ENCODE data around the gene TRAK2. TPM values are rescaled to one million over a fixed set of nuclear protein-coding genes. Genes with fewer than 3 reads are reported as not detected.

The TRAK2 gene
- total and polyA plus RNA-seq, 9 of the 15 experiments (the other 6 are each of a cell fraction or from before 2014, with no cell fraction given): 3.4 to 10.4 (median 7.3) TPM

- TF ChIP-seq, protein P1, sequence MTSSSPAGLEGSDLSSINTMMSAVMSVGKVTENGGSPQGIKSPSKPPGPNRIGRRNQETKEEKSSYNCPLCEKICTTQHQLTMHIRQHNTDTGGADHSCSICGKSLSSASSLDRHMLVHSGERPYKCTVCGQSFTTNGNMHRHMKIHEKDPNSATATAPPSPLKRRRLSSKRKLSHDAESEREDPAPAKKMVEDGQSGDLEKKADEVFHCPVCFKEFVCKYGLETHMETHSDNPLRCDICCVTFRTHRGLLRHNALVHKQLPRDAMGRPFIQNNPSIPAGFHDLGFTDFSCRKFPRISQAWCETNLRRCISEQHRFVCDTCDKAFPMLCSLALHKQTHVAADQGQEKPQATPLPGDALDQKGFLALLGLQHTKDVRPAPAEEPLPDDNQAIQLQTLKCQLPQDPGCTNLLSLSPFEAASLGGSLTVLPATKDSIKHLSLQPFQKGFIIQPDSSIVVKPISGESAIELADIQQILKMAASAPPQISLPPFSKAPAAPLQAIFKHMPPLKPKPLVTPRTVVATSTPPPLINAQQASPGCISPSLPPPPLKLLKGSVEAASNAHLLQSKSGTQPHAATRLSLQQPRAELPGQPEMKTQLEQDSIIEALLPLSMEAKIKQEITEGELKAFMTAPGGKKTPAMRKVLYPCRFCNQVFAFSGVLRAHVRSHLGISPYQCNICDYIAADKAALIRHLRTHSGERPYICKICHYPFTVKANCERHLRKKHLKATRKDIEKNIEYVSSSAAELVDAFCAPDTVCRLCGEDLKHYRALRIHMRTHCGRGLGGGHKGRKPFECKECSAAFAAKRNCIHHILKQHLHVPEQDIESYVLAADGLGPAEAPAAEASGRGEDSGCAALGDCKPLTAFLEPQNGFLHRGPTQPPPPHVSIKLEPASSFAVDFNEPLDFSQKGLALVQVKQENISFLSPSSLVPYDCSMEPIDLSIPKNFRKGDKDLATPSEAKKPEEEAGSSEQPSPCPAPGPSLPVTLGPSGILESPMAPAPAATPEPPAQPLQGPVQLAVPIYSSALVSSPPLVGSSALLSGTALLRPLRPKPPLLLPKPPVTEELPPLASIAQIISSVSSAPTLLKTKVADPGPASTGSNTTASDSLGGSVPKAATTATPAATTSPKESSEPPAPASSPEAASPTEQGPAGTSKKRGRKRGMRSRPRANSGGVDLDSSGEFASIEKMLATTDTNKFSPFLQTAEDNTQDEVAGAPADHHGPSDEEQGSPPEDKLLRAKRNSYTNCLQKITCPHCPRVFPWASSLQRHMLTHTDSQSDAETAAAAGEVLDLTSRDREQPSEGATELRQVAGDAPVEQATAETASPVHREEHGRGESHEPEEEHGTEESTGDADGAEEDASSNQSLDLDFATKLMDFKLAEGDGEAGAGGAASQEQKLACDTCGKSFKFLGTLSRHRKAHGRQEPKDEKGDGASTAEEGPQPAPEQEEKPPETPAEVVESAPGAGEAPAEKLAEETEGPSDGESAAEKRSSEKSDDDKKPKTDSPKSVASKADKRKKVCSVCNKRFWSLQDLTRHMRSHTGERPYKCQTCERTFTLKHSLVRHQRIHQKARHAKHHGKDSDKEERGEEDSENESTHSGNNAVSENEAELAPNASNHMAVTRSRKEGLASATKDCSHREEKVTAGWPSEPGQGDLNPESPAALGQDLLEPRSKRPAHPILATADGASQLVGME (CRISPR knock-in tag; IDR thresholded peaks at IDR 0.05): no peak
- TF ChIP-seq ZNF124 (CRISPR knock-in tag; IDR thresholded peaks at IDR 0.05) (no peak), NCOA4 (IDR thresholded peaks at IDR 0.05; ENCODE audit: partially characterized antibody) (no peak), AFF1 (IDR thresholded peaks at IDR 0.05; ENCODE audit: low read depth in 1 of 2, partially characterized antibody in 2 of 2) (no peak), ZNF589 (CRISPR knock-in tag; IDR thresholded peaks at IDR 0.05; ENCODE audit: low read depth) (0 out of 2 replicates have a peak, but pooled peaks have one; percentile 31), POLR2A (conservative IDR thresholded peaks at IDR 0.05) (no peak), FOXA3 (CRISPR knock-in tag; conservative IDR thresholded peaks at IDR 0.05 in 1 of 2, IDR thresholded peaks at IDR 0.05 in 1 of 2) (no peak), FOXA1 (IDR thresholded peaks at IDR 0.05; ENCODE audit: borderline replicate concordance) (no peak), XRCC4 (IDR thresholded peaks at IDR 0.05; ENCODE audit: extremely low read depth, insufficient read depth, insufficient read length) (no peak), GTF2A2 (tag; IDR thresholded peaks at IDR 0.05) (no peak), SREBF2 (CRISPR knock-in tag; IDR thresholded peaks at IDR 0.05) (no peak), EHMT2 (IDR thresholded peaks at IDR 0.05) (no peak)
- TF ChIP-seq, protein P2, sequence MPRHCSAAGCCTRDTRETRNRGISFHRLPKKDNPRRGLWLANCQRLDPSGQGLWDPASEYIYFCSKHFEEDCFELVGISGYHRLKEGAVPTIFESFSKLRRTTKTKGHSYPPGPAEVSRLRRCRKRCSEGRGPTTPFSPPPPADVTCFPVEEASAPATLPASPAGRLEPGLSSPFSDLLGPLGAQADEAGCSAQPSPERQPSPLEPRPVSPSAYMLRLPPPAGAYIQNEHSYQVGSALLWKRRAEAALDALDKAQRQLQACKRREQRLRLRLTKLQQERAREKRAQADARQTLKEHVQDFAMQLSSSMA (CRISPR knock-in tag; IDR thresholded peaks at IDR 0.05): no peak
- TF ChIP-seq, protein P3, sequence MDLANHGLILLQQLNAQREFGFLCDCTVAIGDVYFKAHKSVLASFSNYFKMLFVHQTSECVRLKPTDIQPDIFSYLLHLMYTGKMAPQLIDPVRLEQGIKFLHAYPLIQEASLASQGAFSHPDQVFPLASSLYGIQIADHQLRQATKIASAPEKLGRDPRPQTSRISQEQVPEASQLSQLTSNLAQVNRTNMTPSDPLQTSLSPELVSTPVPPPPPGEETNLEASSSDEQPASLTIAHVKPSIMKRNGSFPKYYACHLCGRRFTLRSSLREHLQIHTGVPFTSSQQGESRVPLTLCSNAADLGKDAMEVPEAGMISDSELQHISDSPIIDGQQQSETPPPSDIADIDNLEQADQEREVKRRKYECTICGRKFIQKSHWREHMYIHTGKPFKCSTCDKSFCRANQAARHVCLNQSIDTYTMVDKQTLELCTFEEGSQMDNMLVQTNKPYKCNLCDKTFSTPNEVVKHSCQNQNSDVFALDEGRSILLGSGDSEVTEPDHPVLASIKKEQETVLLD (IDR thresholded peaks at IDR 0.05): no peak
- TF ChIP-seq, protein P4, sequence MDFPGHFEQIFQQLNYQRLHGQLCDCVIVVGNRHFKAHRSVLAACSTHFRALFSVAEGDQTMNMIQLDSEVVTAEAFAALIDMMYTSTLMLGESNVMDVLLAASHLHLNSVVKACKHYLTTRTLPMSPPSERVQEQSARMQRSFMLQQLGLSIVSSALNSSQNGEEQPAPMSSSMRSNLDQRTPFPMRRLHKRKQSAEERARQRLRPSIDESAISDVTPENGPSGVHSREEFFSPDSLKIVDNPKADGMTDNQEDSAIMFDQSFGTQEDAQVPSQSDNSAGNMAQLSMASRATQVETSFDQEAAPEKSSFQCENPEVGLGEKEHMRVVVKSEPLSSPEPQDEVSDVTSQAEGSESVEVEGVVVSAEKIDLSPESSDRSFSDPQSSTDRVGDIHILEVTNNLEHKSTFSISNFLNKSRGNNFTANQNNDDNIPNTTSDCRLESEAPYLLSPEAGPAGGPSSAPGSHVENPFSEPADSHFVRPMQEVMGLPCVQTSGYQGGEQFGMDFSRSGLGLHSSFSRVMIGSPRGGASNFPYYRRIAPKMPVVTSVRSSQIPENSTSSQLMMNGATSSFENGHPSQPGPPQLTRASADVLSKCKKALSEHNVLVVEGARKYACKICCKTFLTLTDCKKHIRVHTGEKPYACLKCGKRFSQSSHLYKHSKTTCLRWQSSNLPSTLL (IDR thresholded peaks at IDR 0.05): no peak
These were observed 11.1 kb downstream of the TRAK2 start (continued) for GRCh38 chr2:201440182-201440581.

Measured in K562 (cell line).